GM19193 (cell line): ENCODE results near the gene MAML1.

Source experiments
- POLR2A ChIP-seq: IDR thresholded peaks from 4 replicates; pipeline ENCODE4 v1.6.1; 2011; ENCODE audit not compliant: insufficient read depth, insufficient read length; ENCODE audit errors: extremely low read depth

Gene MAML1

GRCh38 chr5:179777909-179778308 lies 45.3 kb downstream of the MAML1 start:
- no peak for TF ChIP-seq POLR2A

- TF ChIP-seq POLR2A, result no peak
Observed at GRCh38 chr5:179778591-179778990, 46.0 kb downstream of the MAML1 start.

GRCh38 chr5:179779826-179780225 lies 47.2 kb downstream of the MAML1 start:
- TF ChIP-seq POLR2A, result no peak

GRCh38 chr5:179780362-179780761 lies 47.7 kb downstream of the MAML1 start:
- TF ChIP-seq POLR2A, result no peak

- TF ChIP-seq POLR2A, result no peak
Observed at GRCh38 chr5:179781846-179782245, 49.2 kb downstream of the MAML1 start.

GRCh38 chr5:179783128-179783527 lies 50.5 kb downstream of the MAML1 start:
- TF ChIP-seq POLR2A, result no peak

GRCh38 chr5:179786861-179787260 lies 54.2 kb downstream of the MAML1 start:
- no peak for TF ChIP-seq POLR2A

GRCh38 chr5:179788193-179788854 lies 55.7 kb downstream of the MAML1 start:
- no peak for TF ChIP-seq POLR2A

- TF ChIP-seq POLR2A, result no peak
Observed at GRCh38 chr5:179791881-179792611, 59.4 kb downstream of the MAML1 start.

- no peak for TF ChIP-seq POLR2A
Observed at GRCh38 chr5:179792612-179793467, 60.2 kb downstream of the MAML1 start.

- TF ChIP-seq POLR2A, result no peak
Observed at GRCh38 chr5:179793468-179794139, 61.0 kb downstream of the MAML1 start, which contains the start of gene LTC4S. Gene LTC4S (plus strand): TSS chr5:179793986. CDS start chr5:179794081, 95 bp downstream.

GRCh38 chr5:179794171-179794570 lies 61.5 kb downstream of the MAML1 start:
- TF ChIP-seq POLR2A, result no peak

GRCh38 chr5:179794575-179794974 lies 62.0 kb downstream of the MAML1 start:
- no peak for TF ChIP-seq POLR2A

- no peak for TF ChIP-seq POLR2A
Observed at GRCh38 chr5:179795049-179795862, 62.6 kb downstream of the MAML1 start.
